LNCAP (cell line): ENCODE data around the gene SMG5.

Experiments
- CTCF ChIP-seq: fragments of 450-650 bp; IDR thresholded peaks from 2 replicates; pipeline ENCODE4 v1.5.1; 2017; ENCODE audit warnings: mild to moderate bottlenecking

Gene SMG5

DNA sequence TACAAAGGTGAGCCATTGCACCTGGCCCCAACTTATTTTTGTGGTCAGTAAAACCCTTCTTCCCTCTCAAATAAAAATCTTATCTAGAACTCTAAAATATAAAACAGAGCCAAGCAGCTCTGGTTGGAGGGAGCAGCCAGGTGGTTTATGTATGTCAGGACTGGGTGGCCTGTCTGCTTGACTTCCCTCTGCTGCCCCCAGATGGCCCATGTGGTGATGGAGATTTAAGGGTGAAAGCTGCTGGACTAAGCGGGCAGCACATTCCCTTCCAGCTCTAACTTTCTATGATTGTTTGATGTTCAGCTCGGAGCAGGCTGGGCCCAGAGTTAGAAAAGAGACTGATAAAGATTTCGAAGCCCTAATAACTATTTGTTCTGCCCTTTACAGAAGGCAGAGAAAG, 22.8 kb downstream of the SMG5 start:
- no peak for TF ChIP-seq CTCF

DNA sequence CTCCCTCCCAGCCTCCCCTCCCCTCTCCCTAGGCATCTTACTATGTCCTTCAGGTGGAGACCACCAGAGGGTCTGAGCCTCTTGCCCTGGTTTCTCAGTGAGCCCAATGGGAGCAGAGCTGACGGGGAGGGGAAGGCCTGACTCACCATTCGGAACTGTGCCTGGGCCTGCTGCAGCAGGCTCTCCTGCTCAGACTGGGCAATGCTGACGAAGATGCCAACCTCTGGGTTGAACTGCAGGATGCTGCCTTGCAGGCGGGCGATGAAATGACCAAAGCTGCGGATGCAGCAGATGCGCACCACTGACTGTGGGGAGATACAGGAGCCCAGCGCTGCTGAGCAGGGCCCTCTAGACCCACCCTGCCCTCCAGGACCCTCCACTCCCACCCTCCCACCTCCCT, 23.8 kb downstream of the SMG5 start:
- no peak for TF ChIP-seq CTCF

DNA sequence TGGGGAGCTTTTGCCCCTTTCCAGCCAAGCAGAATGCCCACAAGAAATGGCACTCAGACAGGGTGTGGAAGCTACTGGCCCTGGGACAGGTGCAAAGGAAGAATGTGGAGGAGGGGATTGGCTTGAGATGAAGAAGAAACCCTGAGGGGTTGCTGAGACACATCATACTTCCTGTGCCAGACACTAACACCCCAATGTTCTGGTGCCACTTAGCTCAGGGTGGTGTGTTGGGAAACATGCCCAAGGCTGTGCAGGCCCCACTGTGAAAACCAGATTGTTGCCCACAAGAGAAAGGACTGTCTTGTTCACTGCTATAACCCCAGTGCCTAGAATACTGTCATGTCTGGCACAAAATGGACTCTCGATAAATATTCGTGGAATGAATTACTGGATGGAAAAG, 24.9 kb downstream of the SMG5 start:
- TF ChIP-seq CTCF, result no peak

GRCh38 chr1:156253634-156254033, 29.0 kb downstream of the SMG5 start:
- no peak for TF ChIP-seq CTCF

DNA sequence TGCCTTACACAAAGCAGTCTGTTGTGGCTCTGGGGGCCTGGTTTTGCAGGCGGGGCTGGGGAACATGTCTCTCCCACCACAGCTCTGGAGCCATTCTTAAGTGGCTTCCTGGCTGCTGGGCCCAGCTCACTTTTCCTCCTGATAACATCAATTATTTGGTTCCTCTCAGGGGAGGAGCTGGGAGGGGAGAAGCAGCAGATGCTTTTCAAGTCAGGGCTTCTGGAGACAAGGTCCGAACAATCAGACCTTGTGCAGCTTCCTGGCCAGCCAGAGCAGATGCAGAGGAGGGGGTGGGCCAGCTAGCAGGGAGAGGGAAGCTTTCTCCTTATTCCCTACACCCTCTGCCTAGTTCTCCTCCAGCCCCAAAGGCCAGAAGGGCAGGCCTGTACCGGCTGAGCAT, 31.1 kb downstream of the SMG5 start:
- no peak for TF ChIP-seq CTCF

DNA sequence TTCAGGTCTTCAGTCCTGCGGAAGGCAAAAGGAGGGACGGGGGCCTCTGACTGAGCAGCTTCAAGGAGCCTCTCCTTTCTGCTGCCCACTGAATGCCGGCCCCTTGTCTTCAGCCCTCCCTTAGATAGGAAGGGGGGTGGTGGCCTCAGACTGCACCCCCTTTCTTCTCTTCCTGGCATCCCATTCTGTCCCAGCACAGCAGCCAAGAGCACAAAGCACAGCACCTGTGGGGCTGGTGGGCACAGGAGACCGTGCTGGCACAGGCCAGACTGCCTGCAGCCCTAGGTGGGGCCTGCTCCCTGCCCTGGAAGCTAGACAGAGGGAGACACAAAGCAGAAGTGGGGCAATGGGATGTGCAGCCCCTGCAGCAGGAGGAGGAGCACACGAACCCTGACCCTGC, 33.0 kb downstream of the SMG5 start:
- TF ChIP-seq CTCF, result no peak

DNA sequence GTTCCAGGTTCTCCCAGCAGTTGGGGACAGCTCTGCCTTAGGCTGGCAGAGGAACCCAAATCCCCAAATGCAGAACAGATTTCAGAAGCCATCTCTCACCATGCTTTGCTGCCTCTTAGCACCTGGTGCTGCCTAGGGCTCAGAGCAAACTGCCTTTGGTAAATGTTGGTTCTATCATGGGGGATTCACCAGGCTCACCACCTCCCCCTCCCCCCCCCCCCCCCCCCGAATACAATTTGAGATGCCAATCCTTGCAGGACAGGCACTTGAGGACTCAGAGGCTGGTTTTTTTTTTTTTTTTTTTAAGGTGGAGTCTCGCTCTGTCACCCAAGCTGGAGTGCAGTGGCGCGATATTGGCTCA, 34.3 kb downstream of the SMG5 start:
- TF ChIP-seq CTCF, result no peak

GRCh38 chr1:156247460-156248322, 34.9 kb downstream of the SMG5 start, which contains the start of gene PAQR6:
Gene PAQR6 (minus strand): TSS chr1:156248056. CDS start chr1:156246731, 1,325 bp downstream.
- no peak for TF ChIP-seq CTCF
